ENCODE data around the gene ATP5ME.
"Not testable (repeated sequence)": the region's sequence is repeated elsewhere in the genome, so short reads cannot be mapped to it uniquely, and the experiment has no call there.

The ATP5ME gene

DNA sequence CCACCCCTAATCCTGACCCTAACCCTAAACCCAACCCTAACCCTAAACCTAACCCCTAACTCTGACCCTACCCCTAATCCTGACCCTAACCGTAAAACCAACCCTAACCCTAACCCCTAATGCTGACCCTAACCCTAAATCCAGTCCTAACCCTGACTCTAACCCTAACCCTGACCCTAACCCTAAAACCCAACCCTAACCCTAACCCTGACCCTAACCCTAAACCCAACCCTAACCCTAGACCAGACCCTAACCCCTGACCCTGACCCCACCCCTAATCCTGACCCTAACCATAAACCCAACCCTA is 30.8 kb upstream of the ATP5ME start:
- no peak for DNase-seq

DNA sequence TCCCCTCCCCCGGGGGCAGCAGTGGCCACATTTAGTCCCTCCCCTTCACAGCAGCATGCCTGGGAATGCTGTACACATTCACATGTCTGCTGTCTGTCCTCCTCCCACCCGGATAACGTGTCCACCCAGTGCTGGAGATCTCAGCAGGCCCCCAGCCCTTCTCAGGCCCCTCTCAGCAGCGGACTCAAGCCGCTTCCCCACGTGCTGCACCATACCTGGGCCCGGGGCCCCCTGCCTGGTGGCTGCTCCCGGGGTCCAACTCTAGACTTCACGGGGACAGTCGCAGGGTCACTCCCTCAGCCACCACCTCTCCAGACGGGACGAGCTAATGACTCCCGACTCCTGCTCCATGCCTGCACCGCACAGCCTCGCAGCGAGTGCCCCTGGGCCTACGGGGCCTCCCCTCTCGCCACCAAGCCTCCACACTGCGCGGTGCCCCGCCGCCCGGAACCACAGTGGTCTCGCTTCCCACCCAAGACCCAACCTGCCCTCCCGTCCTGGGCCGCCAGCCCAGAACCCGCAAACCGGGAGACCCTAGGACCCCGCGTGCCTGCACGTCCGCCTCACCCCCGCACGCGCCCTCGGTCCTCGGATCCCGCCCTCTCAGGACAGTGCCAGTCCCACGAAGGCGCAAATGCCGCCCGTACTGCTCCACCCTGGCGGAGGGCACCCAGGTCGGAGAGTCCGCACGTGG is 30.3 kb upstream of the ATP5ME start:
- no peak for DNase-seq

DNA sequence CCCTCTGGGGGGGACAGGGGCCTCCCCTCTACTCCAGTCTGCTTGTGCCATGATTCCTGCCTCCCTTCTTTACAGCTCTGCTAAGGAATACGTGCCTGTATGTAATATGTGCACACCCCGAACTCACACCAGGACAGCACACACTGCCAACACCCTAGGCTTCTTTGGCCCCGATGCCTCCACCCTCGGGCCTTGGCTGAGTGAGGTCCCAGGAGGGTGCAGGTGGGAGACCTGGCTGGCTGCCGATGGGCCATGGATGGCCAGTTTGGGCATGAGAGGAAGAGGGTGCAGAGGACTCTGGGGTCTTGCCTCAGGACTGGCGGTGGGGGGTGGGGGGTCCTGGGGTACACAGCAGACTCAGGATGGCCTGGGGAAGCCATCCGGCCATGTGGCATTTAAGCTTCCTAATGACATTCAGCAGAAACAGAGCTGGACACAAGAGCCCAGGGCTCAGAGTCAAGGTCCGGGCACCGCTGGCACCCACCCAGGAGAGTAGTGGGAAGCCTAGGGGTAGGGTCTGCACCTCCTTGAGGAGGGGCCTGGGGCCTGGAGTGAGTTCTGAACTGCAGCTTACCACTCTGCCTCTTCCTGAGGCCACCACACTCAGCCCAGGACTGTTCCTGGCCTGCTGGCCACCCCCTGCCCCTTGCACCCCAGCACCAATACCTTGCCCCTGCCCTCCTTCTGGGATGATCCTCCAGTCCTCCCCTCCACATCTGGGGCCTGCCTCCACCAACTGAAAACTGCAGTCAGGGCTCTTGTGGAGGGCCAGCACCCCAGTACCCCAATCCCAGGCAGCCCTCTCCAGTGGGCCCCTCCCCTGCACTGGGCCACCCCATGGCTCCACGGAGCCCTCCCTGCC is 29.5 kb upstream of the ATP5ME start:
- no peak for DNase-seq

DNA sequence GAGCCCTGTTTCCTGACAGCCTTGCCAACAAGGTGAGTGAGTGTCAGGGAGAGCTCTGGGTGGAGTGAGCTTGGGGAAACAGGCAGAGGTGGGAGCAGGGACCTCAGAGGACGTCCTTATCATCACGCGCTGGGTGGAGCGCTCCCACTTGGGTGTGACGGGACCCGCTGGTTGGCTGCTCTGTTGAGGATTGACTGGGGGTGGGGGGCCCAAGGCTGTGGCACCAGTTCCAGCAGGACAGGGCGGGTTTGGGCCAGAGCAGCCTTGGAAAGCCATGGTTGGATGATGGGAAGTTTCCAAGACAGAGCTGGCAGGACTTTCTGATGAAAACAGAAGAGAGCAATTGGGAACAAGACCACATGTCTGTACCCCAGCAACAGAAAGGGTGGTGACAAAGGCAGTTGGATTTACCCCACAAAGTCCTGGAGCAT is 28.6 kb upstream of the ATP5ME start:
- peak in 4 of 14 donors; percentile 32 to 46 (median 34) for DNase-seq

DNA sequence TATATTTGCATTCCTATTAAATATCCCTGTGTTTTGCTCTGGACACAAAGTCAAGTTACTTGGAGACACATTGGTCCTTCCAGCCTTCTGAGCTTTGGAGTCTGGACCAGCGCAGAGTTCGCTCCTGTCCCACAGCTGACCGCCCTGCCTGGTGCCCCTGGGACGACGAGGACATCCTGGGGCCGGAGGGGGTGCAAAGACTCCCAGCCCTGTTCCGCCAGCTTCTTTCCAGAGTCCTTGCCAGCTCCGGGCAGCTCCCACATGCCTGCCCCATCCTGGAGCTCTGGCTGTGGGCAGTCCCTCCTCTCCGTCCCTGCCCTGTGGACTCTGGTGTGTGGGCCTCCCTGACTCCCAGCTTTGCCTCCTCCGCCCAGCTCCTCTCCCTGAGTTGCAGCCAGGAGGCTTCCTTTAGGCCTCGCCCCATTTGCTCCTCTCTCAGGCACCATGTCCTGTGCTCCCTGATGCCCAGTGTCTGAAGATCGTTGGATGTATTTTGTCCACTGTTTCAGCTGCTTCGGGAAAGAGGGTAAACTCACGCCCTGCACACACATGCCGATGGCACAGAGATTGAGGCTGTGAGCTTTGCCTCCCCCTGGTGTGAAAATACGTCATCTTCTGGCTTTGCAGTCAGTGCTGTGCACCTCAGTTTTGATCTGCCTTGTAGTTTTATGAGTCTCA is 26.6 kb upstream of the ATP5ME start:
- DNase-seq: no peak

DNA sequence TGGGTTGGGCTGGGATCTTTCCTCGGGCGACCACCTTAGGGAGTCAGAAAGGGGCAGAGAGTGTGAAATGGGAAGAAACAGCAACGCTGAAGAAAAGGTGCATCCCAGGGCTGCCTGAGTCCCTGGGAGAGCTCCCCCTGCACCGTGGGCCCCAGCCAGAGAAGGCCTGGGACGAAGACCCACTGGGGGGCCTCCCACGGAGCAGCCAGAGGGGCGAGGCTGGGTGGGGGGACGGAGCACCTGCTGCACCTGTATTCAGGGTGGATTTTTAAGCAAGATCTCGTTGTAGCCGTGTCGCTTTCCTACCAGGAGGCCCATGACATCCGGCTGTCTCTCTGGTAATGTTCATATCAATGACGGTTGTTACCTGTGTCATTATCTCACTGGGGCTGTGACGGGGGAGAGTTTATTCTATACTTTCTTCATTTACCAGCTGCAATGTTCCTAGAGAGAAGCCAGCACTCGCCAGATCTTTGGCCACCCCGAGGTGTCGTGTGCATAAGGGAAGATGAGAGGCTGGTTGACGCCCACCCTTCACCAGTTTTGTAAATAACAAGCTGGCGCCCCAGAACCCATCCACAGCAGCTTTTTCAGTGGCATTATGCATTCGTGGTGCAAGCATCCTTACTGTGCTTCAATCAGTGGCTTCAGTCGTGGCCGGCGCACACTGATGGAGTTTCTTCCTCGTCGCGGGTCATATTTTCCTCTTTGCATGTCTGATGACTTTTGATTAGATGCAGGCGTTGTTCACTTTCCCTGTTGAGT is 25.9 kb upstream of the ATP5ME start:
- DNase-seq: no peak

DNA sequence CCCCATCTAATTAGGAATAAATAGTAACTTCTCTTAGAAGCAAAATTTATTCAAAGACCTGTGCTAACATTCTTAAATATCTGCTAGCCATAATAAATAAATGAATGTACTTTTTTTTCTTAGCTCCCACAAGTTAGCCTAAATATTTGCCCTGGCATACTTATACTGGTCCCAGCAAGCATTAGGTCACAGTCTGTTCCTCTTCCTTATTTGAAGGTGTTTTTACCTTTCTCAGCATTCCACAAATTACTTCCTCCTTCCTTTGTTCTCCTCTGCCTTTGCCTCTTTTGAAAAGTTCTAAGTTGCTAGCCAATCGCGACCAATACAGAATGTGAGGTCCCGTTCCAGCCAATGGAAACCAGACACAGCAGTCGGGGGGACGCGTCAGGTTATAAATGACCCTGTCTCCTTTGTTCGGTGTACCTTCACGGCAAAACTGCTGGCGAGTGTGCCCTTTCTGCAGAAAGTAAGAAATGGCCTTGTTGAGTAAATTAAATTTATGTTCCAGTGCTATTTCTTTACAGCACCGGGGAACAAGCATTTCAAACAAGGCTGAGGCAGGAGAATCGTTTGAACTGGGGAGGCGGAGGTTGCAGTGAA is 20.4 kb upstream of the ATP5ME start:
- not testable (repeated sequence) for DNase-seq

DNA sequence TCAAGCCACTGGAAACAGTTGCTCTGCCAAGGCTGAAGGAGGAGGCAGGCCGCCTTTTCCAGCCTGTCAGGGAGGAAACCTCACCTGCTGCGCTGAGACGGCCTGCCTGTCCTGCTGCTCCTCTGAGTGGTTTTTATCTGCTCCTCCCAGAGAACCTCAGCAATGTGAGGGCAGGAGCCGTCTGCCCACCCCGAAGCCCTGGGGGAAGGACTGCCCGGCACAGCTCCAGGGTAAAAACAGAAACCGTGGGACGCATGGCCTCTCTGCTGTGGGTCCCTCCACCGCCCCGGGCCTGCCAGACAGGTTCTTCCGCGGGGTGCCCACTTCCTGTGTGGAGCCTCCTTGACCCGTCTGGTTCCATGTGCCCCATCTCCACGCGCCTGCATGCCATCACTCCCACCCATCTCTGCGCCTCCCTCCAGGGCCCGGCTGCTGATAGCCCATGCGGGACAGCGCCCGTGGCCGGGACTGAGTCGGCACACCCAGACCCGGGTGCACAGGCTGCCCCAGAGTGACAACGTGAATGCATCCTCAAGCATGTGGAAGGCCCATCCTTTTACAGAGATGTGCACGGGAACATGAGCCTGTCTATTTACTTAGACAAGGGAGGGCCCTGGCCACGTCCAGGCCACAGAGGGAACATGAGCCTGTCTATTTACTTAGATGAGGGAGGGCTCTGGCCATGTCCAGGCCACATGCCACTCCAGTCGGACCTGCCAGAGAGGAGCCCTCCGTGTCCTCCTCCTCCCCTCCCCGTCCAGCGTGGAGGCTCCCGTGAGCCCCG is 18.9 kb upstream of the ATP5ME start:
- no peak for DNase-seq

DNA sequence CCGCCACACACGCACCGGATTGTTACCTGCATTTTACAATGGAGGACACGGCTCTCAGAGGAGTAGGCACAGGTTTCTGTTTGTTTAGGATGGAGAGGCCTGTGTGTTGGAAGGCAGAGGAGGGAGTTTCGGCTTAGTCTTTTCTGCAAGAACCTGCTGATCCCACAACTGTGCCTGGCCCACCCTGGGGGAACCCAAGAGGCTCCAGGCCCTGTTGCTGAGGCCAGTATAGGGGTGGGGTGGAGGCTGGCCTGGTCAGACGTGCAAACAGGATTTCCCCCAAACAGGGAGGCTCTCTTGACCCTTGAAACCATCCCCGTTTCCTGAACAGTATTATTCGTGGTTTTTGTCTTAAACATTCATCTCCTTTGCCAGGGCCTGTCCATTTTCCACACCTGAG is 15.6 kb upstream of the ATP5ME start:
- no peak for DNase-seq

DNA sequence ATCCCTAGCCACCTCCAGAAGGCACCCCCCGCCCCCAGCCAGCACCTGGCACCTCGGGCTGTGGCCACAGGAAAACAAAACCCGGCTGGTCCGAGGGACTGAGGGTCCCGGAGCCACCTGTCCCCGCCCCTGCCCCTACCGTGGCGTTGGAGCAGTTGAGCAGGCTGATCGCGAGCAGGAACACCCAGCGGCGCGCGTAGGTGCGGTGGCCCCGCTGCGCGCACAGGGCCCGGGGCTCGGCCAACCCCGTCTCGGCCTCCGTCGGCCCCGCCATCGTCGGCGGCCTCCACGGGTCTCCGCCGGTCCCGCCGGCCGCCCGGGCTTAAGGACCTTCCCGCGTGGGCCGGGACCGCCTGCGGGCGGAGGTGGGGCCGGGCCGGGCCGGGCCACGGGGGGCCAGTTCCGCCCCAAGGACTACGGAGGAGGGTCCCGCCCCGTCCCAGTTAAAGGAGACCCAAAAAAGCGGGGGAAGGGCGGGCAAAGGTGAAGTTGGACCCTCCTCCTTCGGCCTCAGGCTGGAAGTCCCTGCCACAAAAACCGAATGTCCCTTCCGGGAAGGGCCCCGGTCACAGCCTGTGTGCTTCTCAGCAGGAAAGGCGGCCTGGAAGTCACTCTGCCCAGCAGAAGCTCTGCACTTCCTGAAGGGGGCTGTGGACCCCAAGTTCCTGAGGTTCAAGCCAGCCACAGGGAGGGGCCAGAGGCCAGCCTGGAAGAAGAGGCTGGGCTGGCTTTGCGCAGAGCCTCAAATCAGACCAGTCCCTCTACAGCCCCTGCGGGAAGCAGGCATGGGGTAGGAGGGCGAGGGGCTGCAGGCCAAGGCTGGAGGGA is 15.0 kb upstream of the ATP5ME start, which contains the start of gene SLC49A3:
TSS of gene SLC49A3 (minus strand) at position 298 of the 828 bp plus-strand sequence. CDS start at position 274, 24 bp downstream.
- DNase-seq: peak in 1 of 14 donors; percentile 23

DNA sequence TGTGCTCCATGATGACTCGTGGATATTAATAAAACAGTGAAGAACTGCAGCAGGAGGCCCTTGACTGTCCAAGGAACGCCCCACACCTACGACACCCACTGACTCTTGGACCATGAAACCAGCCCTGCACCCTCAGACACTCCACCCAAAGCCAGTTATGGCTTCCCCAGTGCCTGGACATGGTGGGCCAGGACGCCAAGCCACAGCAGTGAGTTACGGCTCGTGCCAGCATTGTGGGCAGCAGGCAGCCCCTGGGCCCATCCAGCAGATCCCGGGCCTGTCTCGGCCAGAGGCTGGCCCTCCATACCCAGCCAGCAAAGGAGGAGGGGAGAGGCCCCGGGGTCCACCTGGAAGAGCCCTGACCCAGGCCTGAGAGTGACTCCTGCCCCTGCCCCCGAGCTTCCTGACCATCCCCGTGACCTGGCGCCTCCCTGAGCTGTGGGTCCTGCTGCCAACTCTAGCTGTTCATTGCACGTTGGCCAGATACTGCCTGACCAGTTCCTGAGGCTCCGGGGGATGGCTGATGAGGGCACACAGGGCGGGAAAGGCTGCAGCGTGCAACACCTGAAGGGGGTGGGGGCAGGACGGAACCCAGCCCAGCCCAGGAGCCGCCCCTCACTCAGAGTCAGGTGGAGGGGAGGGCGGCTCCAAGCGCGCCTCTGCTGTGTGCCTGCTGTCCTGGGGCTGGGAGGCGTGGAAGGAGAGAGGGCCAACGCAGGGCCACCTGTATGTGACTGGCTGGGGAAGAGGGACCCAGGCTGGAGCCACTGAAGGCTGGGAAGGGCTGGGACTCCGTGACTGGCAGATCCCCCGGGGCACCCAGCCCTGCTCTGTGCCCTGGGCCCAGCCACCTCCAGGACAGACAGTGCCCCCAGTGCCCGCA is 14.1 kb upstream of the ATP5ME start:
- DNase-seq: peak in 1 of 14 donors; percentile 25

DNA sequence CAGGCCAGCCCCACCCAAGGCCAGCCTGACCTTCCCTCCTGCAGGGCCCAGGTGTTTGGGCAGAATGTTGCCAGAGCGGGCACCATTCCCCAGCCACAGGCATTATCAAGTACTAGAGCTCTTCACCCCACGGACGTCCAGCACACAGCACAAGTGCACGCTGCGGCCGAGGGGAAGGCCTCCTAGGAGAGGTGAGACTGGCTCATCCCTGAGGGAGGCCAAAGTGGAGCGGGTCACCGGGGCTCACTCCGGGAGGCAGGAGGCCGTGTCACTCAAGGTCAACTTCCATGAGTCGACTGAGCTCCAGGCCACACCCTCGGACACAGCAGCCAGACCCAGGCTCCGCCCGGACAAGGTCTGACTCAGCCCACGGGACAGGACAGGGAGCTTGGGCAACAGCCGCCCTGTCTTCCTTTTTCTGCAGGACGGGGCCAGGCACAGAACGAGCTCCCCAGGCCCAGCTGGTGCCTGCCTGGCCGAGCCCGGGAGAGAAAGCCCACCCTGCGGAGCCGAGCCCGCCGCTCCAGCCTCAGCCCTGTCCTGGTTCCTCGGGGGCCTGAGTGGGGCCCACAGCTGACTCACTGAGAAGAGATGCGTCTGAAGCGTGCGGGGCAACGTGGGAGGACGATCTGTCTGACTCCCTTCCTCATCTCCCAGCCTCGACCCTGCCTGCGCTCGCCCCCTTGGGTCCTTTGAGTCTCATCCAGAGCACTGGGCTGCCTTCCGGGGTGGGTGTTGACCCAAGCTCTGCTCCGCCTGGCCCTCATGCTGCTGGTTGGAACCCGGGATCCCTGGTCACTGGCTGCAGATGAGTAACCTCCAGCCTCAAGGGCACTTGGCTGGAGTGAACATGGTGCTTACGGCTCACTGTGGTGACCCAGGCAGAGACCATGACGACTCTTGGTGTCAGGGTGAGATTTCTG is 13.2 kb upstream of the ATP5ME start:
- peak in 1 of 14 donors; percentile 70 for DNase-seq

DNA sequence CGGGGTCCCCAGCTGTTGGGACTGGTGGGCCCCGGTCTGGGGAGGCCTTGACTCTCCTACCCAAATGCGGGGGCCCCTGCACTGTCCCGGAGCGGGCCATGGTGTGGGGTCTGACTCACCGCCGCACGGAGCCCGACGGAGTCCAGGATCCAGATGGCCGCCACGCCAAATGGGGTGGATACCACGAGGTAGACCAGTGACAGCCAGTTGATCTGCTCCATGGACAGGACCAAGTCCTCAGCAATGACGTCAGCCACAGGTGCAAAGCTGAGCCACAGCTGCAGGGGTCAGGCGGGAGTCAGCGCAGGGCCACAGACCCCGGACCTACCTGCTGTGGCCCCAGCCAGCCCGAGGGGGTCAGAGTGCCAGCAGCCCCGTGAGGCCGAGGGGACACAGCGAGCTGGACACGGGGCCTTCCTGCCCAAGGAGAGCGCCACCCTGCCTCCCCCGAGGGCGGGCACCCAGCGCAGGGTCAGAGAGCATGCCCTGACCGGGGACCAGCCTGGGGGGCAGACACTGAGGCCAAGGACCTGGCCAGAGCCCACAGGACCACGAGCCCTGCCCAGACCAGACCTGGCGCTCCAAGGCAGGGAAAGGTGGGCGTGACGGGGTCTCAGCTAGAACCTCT is 12.5 kb upstream of the ATP5ME start:
- no peak for DNase-seq

DNA sequence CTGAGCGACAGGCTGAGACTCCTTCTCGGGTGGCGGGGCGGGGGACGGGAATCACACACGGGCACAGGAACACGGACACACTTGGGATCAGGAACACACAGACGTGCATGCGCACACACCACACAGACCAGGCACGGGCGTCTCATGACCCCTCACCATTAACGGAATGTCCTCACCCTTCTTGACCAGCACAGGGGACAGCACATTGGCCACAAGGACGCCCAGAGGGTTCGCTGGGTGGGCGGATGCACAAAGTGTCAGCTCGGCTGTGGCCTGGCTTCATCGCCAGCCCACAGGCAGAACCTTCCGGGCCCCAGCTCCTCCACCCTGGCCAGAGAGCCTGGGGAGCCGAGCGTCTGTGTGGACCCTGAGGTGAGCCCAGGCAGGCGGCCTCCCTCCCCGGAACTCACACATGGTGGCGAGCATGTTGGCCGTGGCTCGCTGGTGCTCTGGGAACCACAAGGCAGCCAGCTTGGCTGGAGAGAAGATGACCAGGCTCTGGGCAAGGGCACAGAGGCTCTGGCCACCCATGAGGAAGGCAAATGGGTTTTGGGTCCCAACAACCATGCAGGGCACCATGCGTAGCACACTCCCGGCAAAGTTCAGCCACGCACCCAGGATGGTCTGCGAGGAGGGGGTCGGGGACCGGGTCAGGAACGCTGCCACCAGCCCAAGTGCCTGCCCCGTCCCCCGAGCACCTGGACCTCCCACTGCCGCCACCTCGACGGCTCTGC is 11.8 kb upstream of the ATP5ME start:
- no peak for DNase-seq

DNA sequence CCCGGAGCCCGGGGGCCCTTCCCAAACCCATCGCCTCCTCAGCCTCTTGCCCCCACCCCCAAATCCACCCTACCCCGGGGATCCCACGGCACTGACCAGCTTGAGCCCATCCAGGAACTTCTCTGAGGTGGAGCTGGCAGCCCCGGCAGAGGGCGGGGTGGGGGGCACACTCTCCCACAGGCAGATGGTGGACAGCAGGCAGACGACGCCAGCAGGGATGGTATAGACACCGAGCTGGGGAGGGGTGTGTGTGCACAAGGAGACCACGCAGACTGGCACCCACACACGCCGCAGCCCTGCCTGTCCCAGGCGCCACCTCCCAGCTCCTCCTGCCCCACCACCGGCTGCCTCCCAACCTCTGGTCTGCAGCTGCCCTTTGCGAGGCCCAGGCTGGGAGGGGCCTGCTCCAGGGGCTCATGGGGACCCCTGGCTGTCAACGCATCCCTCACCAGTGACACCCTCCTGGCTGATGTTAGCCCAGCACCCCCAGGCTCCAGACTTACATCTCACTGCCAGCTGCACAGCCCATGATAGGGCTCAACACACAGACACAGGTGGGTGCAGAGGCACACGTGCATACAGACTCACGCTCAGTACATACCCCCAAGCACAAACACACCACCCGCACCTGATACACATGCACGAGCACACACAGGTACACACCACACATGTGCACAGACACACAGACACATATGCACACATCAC is 10.7 kb upstream of the ATP5ME start:
- no peak for DNase-seq

DNA sequence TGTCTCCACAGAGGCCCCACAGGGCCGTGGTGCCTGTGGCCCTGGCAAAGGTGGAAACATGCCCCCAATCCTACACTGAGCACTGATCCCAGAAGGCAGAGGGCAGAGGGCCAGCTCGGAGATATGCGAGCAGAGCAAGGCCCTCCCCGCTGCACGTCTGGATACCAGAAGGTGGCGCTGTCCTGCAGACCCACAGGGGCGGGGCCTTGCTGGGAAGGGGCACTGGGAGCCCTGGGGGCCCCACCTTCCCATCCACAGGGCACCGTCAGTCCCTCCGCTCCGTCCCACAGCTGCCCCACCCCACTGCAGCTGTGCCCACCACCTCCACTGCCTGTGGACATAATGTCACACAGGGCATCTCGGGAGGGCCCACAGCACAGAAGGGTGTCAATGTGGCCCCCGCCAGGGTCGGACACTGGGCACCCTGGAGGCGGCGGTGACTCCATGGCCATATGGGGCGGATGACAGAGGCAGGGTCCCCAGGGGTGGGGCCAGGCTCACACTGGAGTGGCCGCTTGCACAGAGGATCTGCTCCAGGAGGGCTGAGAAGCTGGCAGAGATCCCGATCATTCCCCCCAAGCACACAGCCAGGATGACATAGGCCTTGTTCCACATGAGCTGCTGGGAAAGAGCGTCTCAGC is 10.0 kb upstream of the ATP5ME start:
- DNase-seq: peak in 9 of 14 donors; percentile 18 to 67 (median 43)

Data from C1 segment of cervical spinal cord (tissue), 14 donors.